Smooth muscle cell (in vitro differentiated cells): ENCODE results near the gene COL4A1. TPM values are rescaled to one million over a fixed set of nuclear protein-coding genes. Genes with fewer than 3 reads are reported as not detected.

Source experiments
- DNase-seq: peaks from one replicate; lab custom pipeline; 2025; ENCODE audit not compliant: unreplicated experiment; lab: John Stamatoyannopoulos, UW
- H2AFZ ChIP-seq: fragments of 200-600 bp; sonication (generic); 2 replicates; pipeline ENCODE4 v1.6.0; 2016; ENCODE audit warnings: antibody characterized with exemption, low read depth, mild to moderate bottlenecking
- H3F3A ChIP-seq: fragments of 200-600 bp; sonication (generic); 2 replicates; pipeline ENCODE4 v1.6.0; 2017; ENCODE audit warnings: antibody characterized with exemption, low read depth
- H3K27ac ChIP-seq: fragments of 200-600 bp; sonication (generic); 2 replicates; pipeline ENCODE4 v1.5.1; 2016; ENCODE audit warnings: low read depth, mild to moderate bottlenecking
- H3K27me3 ChIP-seq: fragments of 200-600 bp; sonication (generic); 2 replicates; pipeline ENCODE4 v1.6.1; 2016; ENCODE audit warnings: low read depth, mild to moderate bottlenecking
- H3K36me3 ChIP-seq: fragments of 200-600 bp; sonication (generic); 2 replicates; pipeline ENCODE4 v1.5.1; 2016; ENCODE audit warnings: low read depth
- H3K4me1 ChIP-seq: fragments of 200-600 bp; sonication (generic); 2 replicates; pipeline ENCODE4 v1.5.1; 2016; ENCODE audit warnings: low read depth
- H3K4me2 ChIP-seq: fragments of 200-600 bp; sonication (generic); 2 replicates; pipeline ENCODE4 v1.6.0; 2016; ENCODE audit warnings: mild to moderate bottlenecking
- H3K4me3 ChIP-seq: fragments of 200-600 bp; sonication (generic); 2 replicates; pipeline ENCODE4 v1.5.1; 2016; ENCODE audit warnings: mild to moderate bottlenecking
- H3K79me2 ChIP-seq: fragments of 200-600 bp; sonication (generic); 2 replicates; pipeline ENCODE4 v1.6.0; 2016; ENCODE audit warnings: low read depth, mild to moderate bottlenecking
- H3K9ac ChIP-seq: fragments of 200-600 bp; sonication (generic); 2 replicates; pipeline ENCODE4 v1.6.0; 2016; ENCODE audit warnings: low read depth
- H3K9me3 ChIP-seq: fragments of 200-600 bp; sonication (generic); replicated peaks from 2 replicates; pipeline ENCODE4 v1.5.1; 2016; ENCODE audit warnings: low read depth
- H4K20me1 ChIP-seq: fragments of 200-600 bp; sonication (generic); 2 replicates; pipeline ENCODE4 v1.6.0; 2016; ENCODE audit warnings: low read depth
- CTCF ChIP-seq: fragments of 200-600 bp; sonication (generic); IDR thresholded peaks from 2 replicates; pipeline ENCODE4 v1.5.1; 2017; ENCODE audit warnings: borderline replicate concordance, mild to moderate bottlenecking, antibody characterized with exemption; ENCODE audit not compliant: insufficient read depth, poor library complexity, severe bottlenecking
- WGBS: methylation state at CpG from one replicate; pipeline ENCODE4 v1.1.7; 2016; ENCODE audit warnings: low lambda C conversion rate; 5-methylcytosine and 5-hydroxymethylcytosine counted together
- polyA plus RNA-seq: library from polyadenylated mRNA; unstranded; fragments of >200 nt; fragmentation: Nextera tagmentation; extraction: Ambion mirVana; gene quantifications from 2 replicates; pipeline ENCODE4 v1.2.1, GENCODE V29; 2016
- total RNA-seq: library from RNA; depleted of rRNA; stranded (reverse); fragments of >200 nt; gene quantifications from 2 replicates; pipeline ENCODE4 v1.2.3, GENCODE V29; 2014

The COL4A1 gene
- total and polyA plus RNA-seq, 2 experiments from 2014 or later, result 2,409 to 4,372 TPM

GRCh38 chr13:110263888-110264287 is 43.1 kb downstream of the COL4A1 start:
- peak overlapping the region; percentile 44 for H3K4me2 ChIP-seq
- H4K20me1 ChIP-seq, result peaks cover 100% of the 10 kb centered on the region
- TF ChIP-seq CTCF, result no peak
- peaks cover 85% of the 10 kb centered on the region for H3K4me1 ChIP-seq
- 50% methylated on average over 5 of the region's 5 CpGs for WGBS
- peak overlapping the region; percentile 36 for H3K27ac ChIP-seq
- H3K9ac ChIP-seq, result no peak overlapping the region
- no peak overlapping the region for H3K4me3 ChIP-seq
- DNase-seq, result no peak
- no peaks in the 10 kb centered on the region for H3K9me3 ChIP-seq
- no peaks in the 10 kb centered on the region for H3K27me3 ChIP-seq
- H3K79me2 ChIP-seq, result peaks cover 97% of the 10 kb centered on the region
- H2AFZ ChIP-seq, result no peak overlapping the region
- peaks cover 65% of the 10 kb centered on the region for H3F3A ChIP-seq
- no peaks in the 10 kb centered on the region for H3K36me3 ChIP-seq

DNA sequence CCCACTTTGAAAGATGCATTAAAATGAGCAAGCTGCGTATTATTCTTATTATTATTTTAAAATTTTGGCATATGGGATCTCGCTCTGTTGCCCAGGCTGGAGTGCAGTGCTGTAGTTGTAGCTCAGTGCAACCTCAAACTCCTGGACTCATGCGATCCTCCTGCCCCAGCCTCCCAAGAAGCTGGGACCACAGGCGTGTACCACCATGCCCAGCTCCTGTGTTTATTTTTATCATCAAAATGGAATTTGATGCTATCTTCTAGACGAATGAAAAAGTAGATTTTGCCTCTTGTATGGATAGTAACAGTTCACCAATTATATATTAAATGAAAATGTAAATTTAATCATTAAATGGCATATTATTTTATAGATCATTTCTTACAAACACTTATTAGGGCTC is 43.6 kb downstream of the COL4A1 start:
- Histone ChIP-seq H3K9ac (no peak overlapping the region), H3K4me3 (no peak overlapping the region), H3K27ac (peak overlapping the region; percentile 36), H3K9me3 (no peaks in the 10 kb centered on the region), H2AFZ (no peak overlapping the region), H4K20me1 (peaks cover 100% of the 10 kb centered on the region), H3K4me2 (peak overlapping the region; percentile 44), H3K4me1 (peaks cover 89% of the 10 kb centered on the region), H3K36me3 (no peaks in the 10 kb centered on the region), H3K27me3 (no peaks in the 10 kb centered on the region), H3K79me2 (peaks cover 97% of the 10 kb centered on the region), H3F3A (peaks cover 64% of the 10 kb centered on the region)
- TF ChIP-seq CTCF, result no peak
- no peak for DNase-seq
- WGBS, result 63% methylated on average over 5 of the region's 5 CpGs

GRCh38 chr13:110262508-110263291 is 44.3 kb downstream of the COL4A1 start:
- Histone ChIP-seq H3K4me3 (no peak overlapping the region), H3K36me3 (no peaks in the 10 kb centered on the region), H3K27ac (peak overlapping the region; percentile 36)

More at GRCh38 chr13:110262508-110263291, 44.3 kb downstream of the COL4A1 start:
- no peak for TF ChIP-seq CTCF
- peaks cover 82% of the 10 kb centered on the region for H3K4me1 ChIP-seq
- H3K79me2 ChIP-seq, result peaks cover 97% of the 10 kb centered on the region
- 36% methylated on average over 11 of the region's 11 CpGs for WGBS
- peaks cover 100% of the 10 kb centered on the region for H4K20me1 ChIP-seq
- H2AFZ ChIP-seq, result no peak overlapping the region
- peaks cover 66% of the 10 kb centered on the region for H3F3A ChIP-seq
- H3K27me3 ChIP-seq, result no peaks in the 10 kb centered on the region
- no peak overlapping the region for H3K4me2 ChIP-seq
- H3K9me3 ChIP-seq, result no peaks in the 10 kb centered on the region
- no peak overlapping the region for H3K9ac ChIP-seq
- DNase-seq, result no peak
